Right hindlimb (tissue), 1 donor: Measurements from ENCODE around the gene SCD5.

Experiments
- DNase-seq: peaks from one replicate; pipeline ENCODE4 v3.0.0-alpha.2; 2018

Gene SCD5

DNA sequence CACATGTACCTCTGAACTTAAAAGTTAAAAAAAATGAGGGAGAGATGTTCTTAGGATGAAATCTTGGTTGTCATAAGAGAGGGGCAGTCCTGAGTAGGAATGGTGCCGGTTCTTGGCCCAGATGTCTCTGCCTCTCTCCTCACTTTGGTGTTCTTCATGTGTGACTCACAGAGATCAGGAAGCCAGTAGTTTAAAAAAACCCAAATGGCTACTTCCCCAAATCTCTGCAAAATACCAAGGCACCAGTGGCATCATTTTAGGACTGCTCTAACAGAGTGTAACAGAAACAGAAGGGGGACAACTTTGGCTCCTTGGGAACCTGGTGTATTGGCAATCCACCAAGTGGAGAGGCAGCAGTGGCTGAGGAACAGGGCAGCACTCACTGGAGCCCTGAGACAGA is 116.8 kb downstream of the SCD5 start:
- DNase-seq, result no peak

DNA sequence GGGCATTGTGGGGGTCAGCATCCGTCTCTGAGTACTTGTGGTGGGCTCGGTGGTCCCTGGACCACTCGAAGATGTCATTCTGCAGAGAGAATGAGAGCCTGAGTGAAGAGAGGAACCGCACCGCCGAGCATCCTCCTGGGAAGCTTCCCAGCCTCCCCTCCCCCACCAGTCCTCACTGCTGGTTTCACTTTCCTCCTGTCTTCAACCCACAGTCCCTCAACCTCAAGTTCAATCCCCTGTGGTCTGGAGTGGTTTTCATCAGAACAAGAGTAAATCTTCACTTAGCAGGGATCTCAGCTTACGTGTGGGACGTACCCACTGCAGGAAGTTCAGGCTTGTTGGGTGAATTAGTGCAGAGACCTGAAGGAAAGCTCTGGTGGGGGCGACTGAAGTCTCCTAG is 117.8 kb downstream of the SCD5 start:
- DNase-seq, result no peak

DNA sequence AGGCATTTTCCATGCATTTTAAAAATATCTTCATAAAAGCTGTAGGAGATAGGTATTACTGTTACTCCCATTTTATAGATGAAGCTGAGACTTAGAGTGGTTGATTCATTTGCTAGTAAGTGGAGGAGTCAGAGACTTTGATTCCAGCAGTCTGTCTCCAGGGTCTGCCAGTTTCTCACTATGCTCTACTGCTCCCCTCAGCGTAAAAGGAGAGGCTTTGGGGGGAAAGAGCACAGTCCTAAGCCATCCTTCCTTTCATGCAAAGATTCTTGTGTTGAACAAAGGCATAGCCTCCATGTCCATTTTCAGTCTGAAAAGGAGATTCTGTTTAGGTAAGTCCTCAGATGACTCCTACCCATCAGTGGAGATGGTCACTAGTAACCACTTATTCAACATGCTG is 119.1 kb downstream of the SCD5 start:
- no peak for DNase-seq

- DNase-seq, result no peak
Observed at GRCh38 chr4:82678051-82678450, 120.5 kb downstream of the SCD5 start.

DNA sequence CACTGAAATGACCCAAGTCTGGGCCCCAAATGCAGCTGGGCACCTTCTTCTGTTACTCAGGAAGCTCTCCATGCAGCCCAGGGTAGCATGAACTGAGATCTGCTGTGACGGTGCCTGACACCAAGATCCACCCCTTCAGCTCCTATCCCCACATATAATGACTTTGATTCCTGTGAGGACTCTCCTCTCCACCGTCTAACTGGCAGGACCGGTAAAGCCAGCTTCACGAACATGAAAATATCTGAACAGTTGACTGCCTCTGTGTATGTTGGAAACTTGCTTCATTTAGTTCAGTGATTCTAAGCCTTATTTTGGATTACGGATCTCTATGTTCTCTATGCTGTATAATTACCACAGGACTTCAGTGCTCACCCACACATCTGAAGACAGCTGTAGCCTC is 121.3 kb downstream of the SCD5 start:
- DNase-seq, result no peak

DNA sequence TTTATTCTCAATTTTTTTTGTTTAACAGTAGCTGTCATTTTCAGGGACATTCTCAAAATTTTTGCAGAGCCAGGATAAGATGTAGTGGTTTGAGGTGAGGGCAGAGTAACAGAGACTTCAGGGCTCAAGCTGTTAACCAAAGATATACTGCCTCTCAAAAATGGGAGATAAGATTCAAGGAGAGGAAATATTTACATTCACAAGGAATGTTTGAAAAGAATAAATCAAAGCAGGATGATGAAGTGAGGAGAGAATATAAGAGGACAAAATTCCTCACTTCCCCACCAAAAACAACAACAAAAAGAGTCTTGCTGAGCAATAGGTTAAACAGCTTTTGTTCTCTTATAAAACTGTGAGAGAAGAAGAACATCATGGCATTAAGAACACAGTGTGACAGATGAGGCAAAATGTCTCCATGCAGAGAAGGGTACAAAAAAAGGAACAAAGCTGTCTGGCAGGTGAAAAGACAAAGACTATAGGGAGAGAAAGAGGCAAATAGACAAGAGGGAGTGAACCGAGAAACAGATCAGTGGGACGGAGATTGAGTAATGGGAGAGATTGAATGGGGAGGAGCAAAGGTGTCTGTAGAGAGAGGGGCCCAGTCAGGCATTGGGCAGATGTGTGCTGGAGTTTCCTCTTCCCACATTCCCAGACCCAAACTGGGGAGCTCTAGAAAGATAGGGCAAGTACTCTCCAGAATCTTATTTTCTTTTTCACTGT is 130.7 kb downstream of the SCD5 start:
- DNase-seq, result no peak

DNA sequence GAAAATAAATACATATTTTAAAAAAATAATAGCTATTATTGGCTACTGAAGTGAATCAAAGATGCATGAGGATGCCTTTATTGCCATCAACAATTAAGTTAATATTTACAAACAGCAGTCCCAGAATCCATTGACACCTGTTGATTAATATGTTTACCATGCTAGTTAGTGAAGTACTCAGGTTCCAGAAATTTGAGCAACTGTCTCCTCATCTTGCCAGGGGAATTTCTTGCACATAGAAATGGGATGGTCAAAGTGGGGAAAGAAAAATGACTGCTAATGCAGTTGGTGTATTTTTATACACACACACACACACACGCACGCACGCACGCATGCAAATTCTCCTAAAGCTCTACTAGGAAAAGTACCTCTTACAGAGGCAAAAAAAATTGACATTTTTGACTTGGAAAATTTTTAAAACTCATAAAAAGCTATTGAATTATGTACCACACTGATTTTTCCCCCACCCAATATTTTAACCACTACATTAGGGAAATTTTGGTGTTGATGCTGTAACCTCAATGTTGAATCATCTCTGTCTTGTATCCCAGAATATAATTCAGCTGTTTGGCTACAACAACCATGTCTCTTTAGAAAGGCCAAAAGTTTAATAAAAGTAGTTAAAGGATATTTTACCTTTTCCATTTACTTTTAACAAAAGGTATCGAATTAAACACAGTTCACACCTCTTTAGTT is 131.5 kb downstream of the SCD5 start:
- no peak for DNase-seq

DNA sequence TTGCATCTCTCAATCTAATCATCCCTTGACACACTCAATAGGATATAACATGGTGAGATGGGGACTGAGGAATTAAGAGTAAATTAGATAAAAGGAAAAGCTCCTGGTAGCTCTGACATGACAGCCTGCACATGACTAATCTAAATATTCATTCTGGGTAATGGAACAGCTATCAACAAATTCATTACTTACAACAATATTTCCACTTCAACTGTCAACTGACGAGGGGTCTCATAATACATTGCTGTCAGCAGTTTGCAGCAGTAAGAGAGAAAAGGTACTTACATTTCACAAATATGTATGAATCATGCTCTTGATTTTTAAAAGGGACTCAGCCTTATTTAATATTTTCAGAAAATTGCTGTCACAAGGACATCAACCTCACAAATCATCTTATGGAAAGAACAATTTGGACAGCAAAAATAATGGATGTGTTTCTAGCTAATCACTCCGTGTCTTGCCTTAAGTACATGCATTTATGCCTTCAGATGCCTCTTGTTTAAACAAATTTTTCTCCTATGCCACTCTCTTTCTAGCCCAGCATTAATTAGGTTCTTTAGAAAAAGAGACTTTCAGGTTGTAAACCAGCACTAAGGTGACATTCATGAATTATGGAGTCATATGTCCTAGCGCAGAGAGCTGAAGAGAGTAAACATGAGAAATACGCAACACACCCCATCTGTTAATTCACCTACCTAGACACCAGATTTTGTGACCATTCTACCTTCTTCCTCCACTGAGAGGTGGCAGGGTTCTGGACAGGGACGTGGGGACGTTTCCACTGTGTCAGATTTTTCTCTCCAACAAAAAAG is 137.2 kb downstream of the SCD5 start:
- no peak for DNase-seq

DNA sequence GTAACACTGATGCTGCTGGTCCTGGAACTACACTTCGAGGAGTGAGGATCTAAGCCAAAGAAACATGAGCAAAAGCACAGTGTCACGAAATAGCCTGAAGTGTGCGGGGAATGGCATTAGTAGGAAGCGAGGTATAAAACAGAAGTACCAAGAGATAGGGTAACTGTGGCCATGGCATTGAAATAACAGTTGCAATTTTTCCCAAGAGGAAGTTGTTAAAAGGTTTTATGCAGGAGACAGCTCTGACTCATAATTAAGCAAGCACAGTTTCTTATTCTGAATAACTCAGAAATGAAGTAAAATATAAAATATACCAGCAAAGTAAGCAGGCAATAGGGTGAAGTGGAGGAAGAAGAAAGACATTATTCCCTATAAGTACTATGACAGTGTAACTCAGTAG is 146.5 kb downstream of the SCD5 start:
- no peak for DNase-seq

DNA sequence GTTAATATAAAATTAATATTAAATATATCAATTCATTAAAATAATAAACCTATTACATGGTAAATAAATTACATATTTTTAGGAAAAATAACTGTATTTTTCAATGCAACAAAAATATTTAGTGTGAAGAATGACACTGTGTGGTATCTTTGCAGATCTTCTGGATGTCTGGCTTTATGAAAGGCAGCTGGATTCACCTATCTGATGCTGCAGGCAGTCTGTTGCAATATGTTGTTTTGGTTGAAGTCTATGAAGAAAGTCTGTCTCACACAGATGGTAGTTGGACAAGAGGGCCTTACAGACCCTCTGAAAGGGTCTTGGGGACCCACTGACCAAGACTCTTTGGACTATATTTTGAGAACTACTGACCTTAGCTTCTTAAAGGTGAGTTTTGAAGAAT is 147.7 kb downstream of the SCD5 start:
- DNase-seq, result no peak

DNA sequence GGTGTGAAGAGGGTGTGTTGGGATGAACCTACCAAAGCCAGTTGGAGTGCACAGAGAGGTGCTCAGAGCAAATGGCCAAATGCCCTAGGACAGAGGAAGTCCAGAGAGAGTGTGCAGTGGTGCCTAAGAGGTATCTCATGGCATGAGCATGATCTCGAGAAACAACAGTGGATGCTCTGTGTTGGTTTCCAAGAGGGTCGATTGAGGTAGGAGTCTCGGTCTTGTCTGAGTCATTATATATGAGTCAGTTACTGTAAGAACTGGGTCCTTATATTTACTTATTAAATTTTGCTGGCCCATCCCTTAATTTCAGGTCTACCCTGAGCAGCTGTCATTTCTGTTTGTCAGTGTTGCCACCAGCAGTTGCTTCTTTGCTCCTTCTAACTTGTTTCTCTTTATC is 150.2 kb downstream of the SCD5 start:
- no peak for DNase-seq

DNA sequence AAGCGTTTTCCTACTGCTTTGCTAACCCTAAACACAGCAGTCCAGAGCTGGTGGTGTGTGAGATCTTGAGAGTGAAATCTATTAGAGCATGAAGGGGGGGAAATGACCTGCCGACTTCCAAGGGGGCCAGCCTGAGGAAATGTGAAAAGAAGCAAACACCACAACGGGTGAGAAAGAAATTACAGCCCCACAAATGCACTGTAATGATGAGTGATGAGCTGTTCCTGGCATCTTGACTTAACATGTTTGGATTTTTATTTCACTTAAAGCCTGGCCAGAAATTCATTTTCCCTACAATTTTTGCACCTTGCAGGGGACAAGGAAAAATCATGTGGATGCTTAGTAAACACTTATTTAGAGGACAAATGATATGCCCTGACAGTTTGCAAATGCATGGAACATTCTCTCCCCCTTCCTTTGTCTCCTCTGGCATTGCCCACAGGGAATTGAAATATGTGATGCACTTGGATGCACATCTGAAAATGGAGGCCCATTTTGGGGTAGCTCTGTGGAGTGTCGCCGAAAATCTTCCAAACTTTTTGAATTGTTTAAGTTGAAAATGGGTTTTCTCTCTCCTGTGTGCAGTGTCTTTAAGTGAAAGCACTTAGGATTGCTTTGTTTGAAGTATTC is 152.5 kb downstream of the SCD5 start:
- no peak for DNase-seq

DNA sequence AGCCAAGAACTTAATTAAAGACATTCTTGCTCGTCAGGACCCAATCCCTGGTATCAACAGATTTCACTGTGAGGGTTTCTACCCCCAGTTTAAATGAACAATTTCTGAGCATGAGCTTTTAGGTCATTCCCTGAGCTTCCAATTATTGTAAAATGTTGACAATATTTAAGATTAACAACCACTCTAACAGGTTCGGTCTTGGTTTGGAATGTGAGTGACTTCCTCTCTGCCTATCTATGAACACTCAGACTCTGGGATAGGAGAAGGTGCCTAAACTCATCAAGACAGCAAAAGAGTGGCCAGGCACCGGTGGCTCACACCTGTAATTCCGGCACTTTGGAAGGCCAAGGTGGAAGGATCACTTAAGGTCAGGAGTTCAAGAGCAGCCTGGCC is 153.9 kb downstream of the SCD5 start:
- no peak for DNase-seq

DNA sequence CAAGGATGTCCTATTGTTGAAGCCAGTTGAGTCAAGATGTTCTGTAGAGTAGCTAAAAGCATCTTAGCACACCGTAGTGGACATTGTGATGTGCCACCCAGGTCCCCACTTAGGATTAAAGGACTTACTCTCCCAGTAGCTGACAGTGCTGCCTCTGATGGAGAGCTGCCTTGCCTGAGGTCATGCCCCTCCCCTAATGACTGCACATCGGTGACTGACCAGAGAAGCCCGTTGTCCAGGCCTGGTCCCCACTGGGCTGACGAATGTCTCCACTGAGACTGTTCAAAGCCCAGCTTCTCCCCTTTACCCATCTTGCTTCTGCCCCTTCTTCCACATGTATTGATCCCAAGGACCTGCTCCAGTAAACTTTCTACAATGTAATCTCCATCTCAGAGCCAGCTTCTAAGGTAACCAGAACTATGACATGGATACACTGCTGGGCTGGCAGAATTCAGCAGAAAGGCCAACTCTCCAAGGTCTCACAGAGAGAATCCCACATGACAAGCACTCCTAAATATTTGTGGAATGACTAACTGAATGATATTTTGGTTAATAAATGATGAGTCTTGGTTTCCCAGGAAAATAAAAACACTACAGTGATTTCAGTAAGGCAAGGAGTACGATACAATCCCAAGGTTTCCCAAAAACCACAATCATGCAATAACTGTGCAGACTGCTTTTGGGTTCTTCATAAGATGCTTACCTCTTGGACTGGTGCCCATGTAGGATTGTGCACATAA is 154.4 kb downstream of the SCD5 start:
- DNase-seq, result no peak

DNA sequence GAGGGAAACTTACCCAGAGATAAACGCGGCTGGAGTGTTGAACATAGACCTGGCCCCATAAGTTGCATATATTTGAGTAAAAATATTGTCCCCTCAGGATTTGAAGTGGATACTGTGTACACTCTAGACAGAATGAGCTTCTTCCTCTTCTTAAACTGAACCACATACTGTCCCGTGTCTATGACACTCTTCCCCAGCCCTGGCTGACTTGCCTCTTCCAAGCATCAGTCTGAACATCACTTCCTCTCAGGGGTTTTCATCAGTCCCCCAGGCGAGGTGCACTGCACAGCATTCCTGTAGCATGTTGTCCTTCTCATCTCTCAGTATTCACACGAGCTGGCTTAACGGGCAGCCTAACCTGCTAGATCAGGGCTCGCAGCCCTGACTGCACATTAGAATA is 156.3 kb downstream of the SCD5 start:
- DNase-seq, result no peak

GRCh38 chr4:82640540-82640939 is 158.1 kb downstream of the SCD5 start:
- no peak for DNase-seq

DNA sequence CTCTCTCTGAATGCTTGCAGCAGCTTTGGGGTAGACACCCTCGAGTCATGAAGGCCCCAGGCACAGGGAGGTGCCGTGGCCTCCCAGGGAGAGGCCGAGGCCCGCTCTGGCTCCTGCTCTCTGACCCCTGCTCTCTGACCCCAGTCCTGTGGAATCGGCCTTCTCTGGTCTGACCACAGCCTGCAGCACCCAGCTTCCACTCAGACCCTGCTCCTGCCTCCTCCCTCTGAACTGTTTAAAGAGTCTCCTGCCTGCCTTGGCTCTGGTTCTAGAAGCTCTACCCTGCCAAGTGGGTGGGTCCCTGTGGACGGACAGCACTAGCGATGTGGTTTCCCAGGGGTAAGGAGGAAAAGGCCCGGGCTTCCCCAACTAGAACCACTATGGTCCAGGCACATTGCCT is 158.6 kb downstream of the SCD5 start:
- no peak for DNase-seq

GRCh38 chr4:82638479-82638878 is 160.1 kb downstream of the SCD5 start:
- DNase-seq, result no peak

- DNase-seq, result no peak
Observed at GRCh38 chr4:82630079-82630478, 168.5 kb downstream of the SCD5 start.

DNA sequence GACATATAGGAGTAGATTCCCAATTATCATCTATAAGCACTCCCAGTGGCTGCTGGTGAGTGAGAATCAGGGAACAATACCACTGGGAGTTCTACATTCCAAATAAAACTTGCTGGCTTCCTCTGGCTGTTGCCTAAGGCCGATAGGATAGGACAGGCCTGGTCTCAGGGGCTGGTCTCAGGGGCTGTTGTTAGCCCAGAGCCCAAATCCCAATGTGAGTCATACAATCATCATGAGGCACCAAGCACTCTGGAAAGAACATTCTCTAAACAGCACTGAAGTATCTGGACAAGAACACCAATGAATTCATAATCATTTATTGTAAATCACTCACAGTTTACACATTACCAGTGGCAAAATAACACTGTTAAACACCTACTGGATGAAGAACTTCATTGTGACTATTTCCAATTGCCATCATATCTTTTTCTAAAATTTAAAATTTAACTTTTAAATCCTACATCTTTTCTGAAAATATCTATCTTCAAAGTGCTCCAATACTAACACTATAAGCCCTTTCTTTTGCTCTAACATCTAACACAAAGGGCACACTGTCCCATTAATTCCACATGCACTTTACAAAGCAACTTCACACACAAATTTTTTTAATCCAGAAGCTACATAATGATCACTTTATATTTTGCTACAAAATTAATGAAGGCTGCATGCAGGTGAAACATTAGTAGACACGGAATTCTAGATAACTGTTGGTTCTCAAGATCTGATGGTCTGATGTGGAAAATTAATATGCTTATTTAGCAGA is 169.2 kb downstream of the SCD5 start:
- no peak for DNase-seq

- DNase-seq, result no peak
Observed at GRCh38 chr4:82626251-82626868, 172.2 kb downstream of the SCD5 start.

GRCh38 chr4:82624819-82625218 is 173.8 kb downstream of the SCD5 start:
- no peak for DNase-seq
